Stimulated activated CD8-positive, alpha-beta memory T cell treated with anti-CD3 and anti-CD28 coated beads, Interleukin-4, amount 100 ng/mL, for 4 hours (primary cell): Measurements from ENCODE around the gene TTC7B.

Source experiments
- DNase-seq, 2 donors: peaks; one replicate each; pipeline ENCODE4 v3.0.0-alpha.2; 2020; ENCODE audit warnings: low read depth in 2 of 2, low spot score in 1 of 2

Gene TTC7B

DNA sequence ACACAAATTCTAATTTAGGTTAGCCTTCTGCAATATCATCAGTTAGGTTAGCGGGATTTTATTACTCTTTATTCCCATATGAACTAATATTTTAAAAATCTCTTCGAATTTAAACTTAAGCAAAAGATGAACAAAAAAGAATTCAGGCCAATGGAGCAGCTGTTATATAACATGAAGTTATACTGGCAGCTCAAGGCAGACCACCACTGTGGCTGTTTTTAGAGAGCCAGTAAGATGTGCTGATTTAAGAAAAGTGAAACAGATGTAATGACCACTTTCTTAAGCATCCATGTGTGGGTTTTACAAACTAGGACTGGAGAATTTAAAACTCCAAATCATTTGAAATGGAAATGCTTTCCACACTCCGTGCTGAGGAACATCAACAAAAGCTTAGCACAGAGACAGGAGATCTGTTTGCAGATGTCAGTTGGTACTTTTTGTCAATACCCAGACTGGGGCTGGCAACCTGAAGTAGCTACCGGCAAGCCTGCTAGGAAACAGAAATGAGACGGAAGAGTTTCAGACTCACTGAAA lies 164.9 kb downstream of the TTC7B start:
- no peak for DNase-seq

DNA sequence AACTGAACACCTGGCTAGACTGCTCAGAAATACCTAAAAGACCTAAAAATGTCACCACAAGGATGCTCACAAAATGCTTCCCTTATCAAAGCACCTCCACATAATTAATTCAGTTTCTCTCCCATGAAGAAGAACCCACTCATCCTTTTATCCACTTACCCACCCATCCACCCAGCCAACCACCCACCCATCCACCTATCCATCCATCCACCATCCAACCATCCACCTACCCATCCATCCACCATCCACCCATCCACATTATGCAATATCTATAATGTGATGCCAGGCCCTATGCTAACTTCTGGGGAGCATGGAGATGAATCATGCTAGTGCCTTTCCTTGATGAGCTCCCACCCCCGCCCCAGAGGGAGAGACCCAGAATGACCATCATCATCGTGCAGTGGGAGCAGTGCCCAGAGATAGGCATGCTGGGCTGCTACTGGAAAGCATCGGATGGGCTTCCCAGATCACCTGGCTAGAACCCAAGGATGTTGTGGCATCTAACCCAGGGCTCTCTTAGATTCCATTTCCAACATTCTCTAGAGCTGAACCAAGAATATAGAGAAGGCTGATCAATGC lies 166.6 kb downstream of the TTC7B start:
- no peak for DNase-seq

DNA sequence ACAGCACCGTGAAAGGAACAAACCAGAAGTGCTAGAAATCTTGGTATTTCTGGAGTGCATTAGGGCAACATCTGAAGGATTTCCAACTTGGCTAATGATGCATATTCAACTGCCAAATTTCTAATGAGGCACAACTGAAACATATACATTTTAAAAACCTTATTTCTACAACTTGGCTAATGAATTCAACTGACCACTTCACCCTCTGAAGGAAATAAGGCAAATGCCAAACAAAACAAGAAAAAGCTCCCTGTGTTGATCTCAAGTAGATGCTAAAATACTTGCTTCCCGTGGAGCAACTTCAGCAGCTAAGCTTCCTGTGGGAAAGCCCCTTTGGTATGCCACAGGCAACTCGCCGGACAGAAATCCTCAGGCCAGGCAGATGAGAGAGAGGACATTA lies 167.1 kb downstream of the TTC7B start:
- DNase-seq, result no peak

- no peak for DNase-seq
These were observed 167.8 kb downstream of the TTC7B start for GRCh38 chr14:90648421-90648820.

DNA sequence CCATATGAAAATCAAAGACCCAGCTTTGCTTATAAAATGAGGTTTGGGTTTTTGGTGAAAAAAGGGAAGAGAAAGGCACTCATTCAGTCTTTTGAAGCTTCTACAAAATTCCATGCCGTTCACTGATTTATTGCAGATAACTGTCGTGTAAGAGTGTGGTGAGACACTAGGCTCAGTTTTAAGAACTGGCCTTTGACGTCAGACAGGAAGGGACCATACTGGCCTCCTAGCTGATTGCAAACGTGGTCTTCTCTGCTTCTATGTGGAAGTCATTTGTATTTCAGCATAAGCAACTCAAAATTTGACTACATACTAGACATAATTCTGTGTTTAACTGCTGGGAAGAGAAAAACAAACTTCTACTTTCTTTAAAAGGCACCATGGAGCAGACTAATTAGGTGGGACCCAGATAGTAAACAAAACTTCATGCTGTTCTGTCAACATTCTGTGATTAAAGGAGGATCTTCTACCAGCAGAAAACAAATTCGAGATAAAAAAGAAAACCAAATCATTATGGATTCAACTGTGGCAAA lies 168.7 kb downstream of the TTC7B start:
- no peak for DNase-seq

GRCh38 chr14:90645842-90646443 lies 170.3 kb downstream of the TTC7B start:
- no peak for DNase-seq

DNA sequence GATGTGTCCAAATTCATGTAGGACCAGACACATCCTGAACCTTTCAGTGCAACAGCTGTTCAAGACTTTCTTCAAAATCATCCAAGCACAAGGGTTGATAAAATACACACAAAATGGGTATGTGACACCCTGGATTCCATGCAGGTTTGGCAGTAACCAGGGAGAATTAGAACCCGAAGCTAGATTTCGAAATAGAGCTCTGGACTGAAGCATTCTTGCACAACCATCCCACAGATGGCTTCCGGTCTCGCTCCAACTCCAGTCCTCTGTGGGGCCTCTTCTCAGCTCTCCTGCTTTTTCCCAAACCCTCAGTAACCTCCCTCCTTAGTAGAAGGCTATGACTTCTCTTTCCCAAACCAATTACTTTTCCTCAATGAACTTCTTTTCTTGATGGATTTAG lies 171.3 kb downstream of the TTC7B start:
- DNase-seq, result no peak

DNA sequence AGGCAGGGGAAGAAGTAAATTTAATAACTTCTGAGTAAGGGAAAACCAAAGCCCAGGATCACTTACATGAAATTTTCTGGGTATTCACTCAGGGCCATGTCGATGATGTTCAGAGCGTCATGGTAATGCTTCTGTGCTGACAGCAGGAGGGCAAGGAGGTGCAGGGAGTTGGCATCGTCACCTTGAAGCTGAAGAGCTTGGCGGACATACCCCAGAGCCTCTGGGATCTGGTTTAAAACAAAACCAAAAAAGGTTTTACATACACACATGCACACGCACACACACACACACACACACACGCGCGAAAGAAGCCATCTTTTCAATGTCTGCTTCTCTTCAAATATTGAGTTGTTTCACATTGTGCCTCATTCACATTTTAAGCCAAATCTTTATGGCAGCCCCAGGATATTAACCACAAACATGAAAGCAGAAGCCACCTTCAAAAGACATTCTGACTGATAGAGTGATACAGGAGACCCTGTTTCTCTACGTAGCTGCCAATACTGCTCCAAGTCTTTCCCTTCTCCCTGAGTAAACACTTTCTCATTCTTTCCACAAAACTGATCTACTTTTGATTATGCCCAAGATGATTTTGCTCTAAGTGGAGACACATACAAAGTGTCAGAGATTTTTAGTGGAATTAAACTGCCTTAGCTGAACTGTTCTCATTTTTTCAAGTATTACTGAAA lies 172.1 kb downstream of the TTC7B start:
- no peak for DNase-seq

GRCh38 chr14:90642244-90642717 lies 173.9 kb downstream of the TTC7B start:
- DNase-seq, result no peak

GRCh38 chr14:90641615-90642243 lies 174.5 kb downstream of the TTC7B start:
- DNase-seq, result no peak

DNA sequence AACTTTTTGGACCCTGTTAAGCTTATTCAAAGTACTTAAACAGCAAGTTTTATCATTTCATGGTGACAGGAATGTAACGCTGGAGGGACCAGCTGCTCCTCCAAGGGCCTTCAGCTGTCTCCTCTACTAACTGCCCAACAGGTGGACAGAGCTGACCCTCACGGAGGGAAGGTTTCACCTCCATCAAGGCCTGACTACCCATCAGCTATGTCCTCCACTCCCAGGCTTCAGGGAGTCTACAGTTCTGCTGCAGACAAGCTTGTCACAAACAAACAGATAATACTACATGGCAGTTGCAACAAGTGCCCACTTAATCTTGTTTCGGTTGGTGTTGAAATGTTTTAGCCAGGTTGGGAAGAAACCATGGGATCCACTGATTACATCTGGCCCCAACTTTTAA lies 175.1 kb downstream of the TTC7B start:
- DNase-seq, result no peak

- DNase-seq, result no peak
These were observed 176.6 kb downstream of the TTC7B start for GRCh38 chr14:90639641-90640040.

GRCh38 chr14:90632871-90633270 lies 183.4 kb downstream of the TTC7B start:
- no peak for DNase-seq

DNA sequence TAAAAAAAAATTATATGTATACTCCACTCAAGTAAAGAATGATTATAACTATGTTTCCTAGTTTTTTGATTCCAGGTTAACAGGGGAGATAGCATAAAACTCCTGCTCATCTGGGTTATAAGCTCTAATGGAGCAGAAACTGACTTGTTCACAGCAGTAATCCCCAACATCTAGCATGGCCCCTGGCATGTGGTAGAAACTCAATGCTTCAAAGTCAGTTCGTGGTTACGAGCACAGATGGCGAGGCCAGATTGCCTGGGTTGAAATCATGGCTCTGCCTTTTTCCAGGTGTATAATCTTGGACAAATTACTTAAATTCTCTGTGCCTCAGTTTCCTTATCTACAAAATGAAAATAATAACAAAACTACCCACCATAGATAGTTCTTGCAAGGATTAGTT lies 183.8 kb downstream of the TTC7B start:
- DNase-seq, result no peak

DNA sequence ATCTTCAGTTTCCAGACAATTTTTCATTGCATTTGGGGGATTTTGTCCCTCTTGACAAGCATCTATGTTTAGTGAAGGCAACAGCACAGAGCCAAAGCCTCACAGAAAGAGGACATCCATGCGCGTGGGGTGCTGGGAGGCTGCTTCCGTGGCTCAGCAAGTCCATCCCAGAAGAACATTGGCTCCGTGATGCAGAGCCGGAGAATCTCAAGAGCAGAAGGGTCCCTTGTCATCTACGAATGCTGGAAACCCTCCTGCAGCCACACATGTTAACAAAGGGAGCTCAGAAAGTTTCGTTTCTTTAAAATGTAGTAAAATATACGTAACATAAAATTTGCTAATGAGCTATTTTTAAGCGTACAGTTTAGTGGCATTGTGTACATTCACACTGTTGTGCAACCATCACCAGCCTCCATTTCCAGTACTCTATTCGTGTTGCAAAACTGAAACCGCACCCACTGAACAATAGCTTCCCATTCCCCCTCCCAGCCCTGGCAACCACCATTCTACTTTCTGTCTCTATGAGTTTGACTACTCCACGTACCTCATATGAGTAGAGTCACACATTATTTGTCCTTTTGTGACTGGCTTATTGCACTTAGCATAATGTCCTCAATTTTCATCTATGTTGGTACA lies 185.9 kb downstream of the TTC7B start:
- DNase-seq, result no peak

DNA sequence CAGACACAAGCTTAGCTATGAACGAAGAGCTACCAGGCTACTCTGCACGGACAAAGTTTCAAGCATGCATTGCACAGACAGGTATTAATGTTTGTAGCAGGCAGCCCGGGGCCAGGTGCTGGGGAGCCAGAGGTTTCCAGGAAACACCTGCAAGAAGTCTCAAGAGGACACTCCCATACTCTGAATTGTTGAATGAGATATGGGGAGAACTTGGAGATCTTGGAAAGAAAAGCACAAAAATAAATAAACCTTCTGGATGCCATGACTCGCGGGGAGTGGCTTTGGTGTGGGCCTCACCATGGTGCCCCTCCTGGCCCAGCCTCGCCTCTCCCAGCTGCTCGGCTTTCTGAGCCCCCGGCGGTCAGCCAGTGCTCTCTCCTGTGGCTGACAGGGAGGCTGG lies 186.8 kb downstream of the TTC7B start:
- no peak for DNase-seq

GRCh38 chr14:90628825-90629224 lies 187.4 kb downstream of the TTC7B start:
- no peak for DNase-seq

GRCh38 chr14:90627478-90627877 lies 188.8 kb downstream of the TTC7B start:
- DNase-seq, result no peak

DNA sequence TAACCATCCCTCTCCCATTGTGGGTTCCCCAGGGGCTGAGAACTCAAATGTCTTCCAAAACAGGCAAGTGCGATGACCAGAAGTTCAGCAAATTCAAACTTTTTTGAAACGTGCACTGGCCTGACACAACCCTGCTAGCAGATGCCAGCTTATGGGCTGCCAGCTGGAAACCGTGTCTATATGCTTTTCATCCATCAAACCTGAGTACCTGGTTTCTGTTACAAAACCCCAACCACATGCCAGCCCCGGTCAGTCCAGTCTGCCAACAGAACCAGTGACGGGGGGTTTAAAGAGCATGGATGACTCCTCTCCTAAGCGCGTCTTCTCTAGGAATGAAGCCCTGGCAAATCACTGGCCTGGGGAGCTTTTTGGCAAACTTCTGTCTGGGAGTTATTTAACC lies 189.7 kb downstream of the TTC7B start:
- no peak for DNase-seq

DNA sequence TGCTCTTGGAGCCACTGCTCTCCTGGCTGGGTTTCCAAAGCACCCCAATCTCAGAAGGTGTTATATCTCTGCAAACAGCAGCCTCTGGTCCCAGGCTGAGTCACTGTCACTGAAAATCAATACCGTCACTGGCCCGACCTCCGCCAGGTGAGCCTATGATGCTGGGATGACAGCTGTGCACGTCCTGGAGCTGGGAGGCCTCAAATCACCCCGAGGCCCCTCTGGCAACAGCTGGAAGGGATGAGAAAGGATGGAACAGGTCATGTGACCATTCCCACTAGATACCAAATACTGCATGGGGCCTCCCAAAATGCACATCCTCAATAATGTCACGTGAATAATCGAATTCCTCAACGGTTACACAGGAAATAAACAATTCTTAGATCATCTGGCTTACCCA lies 190.8 kb downstream of the TTC7B start:
- no peak for DNase-seq

- DNase-seq, result no peak
These were observed 191.4 kb downstream of the TTC7B start for GRCh38 chr14:90624732-90625400.
